ENCODE measurements around the gene LTC4S.

LTC4S gene

DNA sequence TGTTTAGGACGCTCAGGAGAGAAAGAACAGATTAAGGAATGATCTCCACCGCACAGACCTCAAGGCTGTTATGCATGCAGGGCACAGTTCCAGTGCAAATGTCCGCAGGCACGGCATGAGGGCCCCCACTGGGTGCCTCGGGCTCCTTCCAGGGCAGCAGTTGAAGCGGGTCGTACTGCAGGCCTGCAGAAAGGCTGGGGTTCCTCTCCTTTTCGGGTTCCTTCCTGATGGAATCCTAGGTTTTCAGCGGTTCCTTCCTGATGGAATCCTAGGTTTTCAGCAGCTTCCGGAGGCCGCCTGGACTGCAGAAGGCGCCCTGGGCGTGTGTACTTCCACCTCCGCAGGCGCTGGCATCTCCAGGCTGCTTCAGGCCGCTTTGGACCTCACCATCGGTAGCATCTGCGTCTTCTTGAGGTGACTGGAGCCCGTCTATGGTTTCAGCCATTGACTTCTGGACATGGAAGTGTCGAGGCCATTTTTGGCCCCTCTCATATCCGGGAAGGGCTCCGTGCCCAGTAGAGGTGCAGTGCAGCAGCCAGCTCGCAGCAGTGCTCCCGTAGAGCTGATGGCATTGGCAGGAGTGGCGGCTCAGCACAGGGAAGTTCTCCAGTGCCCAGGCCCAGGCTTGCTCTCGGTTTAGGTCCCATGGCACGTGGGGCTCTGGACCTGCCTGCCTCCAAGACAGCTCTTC is 18.5 kb downstream of the LTC4S start:
- no peak for DNase-seq (ENCODE audit: low read depth)

DNA sequence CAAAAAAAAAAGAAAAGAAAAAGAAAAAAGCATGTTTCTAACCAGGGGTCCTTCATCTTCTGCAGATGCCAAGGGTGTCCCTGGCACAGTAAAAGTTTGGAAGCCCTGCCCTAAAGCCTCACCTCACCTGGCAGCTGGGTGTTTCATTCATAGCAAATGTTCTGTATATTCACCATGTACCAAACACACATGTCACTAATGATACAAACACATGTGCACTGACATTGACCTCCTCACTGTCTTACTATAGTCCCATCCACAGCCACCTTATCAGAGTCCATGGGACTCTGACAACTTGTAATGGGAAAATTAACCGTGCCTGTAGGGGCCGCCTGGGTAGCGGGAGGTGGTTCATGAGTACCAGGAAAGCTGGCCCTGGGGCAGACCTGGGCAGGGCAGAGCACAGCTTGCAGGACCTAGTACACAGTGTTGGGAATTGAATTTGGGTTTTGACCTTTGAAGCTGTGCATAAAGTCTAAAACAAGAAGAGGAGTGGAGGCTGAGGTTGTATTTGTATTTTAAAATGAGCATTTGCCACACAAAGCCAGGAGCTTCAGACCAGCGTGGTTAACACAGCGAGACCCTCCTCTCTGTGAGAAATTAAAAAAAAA is 19.3 kb downstream of the LTC4S start:
- no peak for DNase-seq (ENCODE audit: low read depth)

DNA sequence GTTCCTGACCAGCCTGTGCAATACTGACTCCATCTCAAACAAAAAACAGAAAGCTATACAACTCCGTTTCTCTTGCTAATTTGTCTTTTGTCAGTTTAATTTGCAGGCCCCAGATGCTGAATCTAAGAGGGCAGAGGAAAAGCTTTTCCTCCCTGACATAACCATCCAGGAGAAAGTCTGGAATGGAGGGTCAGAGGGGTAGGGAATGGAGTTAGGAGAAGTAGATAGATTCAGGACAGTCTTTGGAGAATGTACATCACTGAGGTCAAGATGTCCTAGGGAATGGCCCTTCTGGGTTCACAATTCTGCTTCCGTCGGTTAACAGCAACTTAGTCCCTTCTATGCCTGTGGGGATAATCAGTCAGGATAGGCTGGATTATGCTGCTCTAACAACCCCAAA is 20.3 kb downstream of the LTC4S start:
- no peak for DNase-seq (ENCODE audit: low read depth)

DNA sequence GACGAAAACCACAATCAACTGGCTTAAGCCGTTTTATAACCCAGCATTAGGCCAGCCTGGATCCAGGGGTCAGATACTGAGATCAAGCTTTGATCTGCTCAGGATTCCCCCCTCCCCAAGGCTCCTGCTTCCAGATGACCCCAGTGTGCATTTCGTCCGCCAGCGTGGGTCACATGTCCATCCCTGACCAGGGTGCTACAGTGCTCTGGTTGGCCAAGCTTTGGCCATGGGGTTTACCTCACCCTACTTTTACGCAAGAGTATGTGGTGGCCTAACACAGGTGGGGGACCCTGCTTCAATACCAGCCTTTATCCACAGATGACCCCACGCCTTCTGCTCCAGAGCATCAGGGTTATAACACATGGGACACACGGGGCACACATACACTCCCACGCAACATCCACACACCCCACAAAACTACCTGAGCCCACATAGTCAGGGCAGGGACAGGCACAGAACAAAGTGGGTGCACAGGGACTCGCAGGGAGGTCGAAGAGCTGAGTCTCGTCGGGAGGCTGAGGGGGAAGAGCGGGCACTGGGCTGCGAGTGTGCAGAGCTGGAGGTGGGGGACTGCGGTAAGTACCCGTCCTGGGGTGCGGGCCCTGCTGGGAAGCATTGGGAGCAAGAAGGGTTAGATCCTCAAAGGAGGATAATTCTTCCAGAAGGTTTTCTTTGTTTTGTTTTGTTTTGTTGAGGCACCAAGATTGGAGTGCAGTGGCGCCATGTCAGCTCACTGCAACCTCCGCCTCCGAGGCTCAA is 21.9 kb downstream of the LTC4S start:
- DNase-seq (ENCODE audit: low read depth): no peak

DNA sequence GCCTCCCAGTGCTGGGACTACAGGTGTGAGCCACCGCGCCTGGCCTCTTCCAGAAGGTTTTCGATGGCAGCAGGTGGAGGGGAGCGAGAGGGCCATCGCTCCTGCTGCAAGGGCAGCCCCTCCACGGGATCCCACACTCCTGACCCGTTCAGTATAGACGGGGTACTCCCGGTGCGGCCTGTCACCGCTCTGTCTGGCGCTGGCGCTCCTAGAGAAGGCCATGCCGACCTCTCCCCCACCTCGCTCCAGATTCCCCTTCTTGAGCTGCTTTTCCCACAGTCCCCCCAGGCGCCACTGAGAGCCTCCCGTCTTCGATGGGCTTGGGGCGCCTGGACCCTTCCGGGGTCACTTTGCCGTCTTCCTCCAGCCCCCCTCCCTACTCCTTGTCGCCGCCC is 22.6 kb downstream of the LTC4S start:
- DNase-seq (ENCODE audit: low read depth): no peak

DNA sequence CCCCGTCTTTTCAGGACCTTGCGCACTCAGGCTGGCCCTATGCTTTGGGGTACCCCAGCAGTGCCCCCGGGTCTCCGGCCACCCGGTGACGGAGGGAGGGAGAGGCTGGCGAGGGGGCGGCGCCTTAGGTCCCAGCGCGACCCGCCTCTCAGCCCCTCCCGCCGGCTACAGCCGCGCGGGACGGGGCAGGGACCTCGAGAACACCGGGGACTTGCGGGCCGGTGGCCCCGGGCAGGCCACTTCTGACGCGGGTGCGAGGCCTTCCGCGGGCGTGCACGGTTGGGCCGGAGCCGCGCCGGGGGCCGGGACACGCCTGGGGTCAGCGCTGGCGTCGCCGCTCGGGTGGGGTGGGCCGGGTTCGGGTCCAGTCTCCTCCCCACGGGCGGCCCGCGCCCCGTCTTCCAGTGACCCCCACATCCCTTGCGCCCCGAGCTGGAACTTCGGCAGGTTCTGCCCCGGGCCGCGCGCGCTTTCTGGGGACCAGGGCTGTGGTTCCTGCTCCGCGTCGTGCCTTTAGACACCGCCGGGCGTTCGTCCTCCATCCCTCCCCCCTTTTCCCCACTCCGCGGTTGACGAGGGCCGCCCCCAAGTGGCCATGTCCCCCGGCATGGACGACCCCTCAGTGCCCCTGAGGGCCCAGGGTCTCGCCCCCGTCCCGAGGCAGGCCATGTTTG is 23.1 kb downstream of the LTC4S start:
- DNase-seq (ENCODE audit: low read depth): no peak

DNA sequence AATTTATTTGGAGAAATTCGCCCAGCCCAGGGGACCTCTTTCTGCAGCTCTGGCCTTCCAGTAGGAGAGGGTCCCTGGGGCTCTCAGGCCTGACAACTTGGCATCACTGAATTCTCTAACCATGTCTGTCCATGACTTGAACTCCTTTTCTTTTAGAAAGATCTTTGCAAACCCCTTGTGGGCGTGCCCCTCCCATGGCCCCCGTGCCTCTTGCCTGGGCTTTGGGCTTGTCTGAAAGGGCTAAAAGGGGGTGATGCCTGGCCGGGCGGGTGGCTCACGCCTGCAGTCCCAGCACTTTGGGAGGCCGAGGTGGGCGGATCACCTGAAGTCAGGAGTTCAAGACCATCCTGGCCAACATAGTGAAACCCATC is 23.7 kb downstream of the LTC4S start:
- no peak for DNase-seq (ENCODE audit: low read depth)

DNA sequence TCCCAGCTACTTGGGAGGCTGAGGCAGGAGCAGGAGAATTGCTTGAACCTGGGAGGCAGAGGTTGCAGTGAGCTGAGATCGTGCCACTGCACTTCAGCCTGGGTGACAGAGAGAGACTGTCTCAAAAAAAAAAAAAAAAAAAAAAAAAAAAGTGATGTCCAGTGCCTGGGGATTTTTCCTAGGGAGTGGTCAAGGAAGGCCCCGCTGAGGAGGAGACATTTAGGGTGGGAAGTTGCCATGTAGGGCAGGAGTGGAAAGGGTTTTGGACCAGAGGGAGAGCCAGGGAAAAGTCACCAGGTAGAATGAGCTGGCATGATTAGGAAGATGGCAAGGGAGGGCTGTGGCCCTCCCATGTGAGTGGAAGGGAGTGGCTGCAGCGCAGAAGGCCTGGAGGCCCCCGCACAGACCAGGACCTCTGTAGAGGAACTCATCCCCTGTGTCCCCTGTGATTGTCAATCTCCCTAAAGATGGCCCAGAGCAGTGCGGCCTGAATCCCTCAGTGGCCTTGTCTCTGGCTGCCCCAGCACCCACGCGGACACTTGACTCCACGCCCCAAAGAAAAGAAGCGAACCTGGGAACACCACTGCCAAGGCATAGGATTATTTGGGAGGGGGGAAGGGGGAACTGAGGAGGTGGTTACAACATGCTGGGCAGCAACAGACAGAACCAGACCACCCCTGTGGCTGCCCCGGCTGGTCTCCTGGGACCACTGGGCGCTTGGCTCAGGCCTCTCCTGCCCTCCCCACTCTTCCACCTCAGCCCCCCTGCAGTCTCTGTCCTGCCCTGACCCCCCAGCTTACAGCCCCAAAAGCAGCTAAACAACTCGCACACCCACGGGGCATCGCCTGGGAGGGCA is 24.3 kb downstream of the LTC4S start:
- DNase-seq (ENCODE audit: low read depth): no peak

DNA sequence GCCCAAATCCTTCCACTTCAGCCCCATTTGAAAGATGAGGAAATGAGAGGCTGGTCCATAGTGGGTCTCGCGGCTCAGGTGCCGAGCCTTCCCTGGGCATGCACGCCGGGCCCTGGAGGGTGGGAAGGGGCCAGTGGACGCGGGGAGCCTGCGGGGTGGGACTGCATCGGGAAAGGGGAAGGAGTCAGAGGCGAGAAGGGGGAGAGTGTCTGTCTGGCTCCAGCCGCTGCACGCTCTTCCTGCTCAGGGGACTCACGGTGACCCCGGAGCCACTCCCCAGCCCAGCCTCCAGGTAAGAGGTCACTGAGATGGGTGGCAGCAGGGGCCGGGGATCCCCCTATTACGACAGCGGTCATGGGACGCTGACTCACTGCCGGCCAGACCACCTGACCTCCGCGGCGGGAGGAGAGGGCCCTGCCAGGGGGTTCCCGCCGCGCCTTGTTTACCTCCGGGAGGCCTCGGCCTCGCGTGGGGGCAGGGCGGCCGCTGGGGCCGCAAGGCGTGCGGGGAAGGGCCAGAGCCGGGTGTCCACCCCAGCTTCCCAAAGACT is 25.0 kb downstream of the LTC4S start:
- DNase-seq (ENCODE audit: low read depth): peak; percentile 68

DNA sequence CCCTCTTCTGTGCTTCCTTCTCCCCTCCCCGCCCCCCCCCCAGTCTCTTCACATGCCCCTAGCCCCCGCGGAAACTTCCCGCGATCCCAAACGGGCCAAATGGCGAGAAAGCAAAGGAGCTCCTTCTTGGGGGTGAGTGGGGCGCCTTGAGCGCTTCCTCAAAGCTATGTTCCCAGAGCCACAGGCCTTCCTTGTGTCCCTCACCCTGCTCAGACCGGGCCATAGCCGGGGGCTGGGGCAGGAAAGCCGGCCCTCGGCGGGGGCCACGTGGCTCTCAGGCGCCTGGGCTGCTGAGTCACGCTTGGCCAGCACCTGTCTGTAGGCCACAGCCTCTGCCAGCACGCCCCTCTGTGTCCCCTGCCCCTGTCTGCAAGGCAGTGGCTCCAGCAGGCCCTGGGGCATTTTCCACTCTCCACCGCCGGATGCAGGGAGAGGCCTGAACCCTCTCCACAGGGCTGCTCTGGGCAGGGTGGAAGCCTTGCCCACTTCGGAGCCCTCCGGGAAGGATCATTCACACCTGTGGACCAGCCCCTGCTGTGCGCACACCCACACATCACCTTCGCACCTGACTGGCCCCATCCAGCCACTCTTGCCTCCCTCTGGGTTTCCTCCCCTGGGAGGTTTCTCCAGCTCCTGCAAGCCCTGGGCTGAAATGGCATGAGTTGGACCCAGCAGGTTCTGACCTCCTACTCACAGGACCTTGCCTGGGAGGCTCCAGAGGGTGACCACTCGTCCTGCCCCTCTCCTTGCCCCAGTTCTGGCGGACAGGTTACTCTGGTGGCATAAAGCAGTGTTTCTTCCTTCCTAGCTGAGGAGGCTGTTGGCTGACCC is 25.7 kb downstream of the LTC4S start:
- DNase-seq (ENCODE audit: low read depth): no peak

DNA sequence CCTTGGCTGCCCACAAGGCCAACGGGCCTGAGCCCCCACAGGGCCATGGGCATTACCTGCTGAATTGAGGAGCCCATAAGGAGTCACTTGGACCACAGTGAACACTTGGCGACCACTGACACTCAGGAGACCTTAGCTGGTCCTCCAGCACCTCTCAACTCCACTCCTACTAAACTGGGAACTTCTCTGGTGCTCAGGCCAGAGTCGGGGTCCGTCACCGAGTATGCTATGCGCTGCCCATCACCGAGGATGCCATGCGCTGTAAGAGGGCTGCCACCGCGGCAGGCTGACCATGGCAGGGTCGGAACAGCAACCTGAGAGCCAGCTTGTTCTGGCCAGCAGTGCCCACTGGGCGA is 26.3 kb downstream of the LTC4S start:
- no peak for DNase-seq (ENCODE audit: low read depth)

DNA sequence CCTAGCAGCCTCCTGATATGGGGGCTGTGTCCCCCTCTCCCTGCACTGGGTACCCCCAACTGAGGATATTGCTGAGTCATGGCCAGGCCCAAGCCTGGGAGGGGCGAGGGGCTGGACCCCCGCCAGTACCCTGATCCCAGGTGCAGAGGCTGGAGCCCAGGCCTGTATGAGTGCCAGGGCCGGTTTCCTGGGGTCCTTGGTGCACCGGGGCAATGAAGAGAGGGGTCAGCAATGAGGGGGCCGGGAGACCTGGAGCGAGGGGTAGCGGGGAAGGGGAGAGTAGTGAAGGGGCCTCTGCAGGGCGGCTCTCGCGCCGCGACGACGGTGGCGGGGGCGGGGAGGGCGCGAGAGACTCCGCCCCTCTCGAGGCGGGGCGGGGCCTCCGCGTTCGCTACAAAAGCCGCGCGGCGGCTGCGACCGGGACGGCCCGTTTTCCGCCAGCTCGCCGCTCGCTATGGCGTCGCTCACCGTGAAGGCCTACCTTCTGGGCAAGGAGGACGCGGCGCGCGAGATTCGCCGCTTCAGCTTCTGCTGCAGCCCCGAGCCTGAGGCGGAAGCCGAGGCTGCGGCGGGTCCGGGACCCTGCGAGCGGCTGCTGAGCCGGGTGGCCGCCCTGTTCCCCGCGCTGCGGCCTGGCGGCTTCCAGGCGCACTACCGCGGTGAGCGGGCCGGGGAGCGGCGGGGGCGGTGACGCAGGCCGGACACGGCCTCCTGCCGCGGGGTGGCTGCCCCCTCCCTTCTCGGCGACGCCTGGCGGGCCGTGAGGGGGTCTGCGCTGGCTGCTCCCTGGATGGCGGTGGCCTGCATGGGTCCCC is 26.9 kb downstream of the LTC4S start, which contains the start of gene SQSTM1:
Gene SQSTM1 (plus strand): TSS at position 423 of the 815 bp plus-strand sequence. CDS start 32 bp downstream, at position 455.
- DNase-seq (ENCODE audit: low read depth): no peak

DNA sequence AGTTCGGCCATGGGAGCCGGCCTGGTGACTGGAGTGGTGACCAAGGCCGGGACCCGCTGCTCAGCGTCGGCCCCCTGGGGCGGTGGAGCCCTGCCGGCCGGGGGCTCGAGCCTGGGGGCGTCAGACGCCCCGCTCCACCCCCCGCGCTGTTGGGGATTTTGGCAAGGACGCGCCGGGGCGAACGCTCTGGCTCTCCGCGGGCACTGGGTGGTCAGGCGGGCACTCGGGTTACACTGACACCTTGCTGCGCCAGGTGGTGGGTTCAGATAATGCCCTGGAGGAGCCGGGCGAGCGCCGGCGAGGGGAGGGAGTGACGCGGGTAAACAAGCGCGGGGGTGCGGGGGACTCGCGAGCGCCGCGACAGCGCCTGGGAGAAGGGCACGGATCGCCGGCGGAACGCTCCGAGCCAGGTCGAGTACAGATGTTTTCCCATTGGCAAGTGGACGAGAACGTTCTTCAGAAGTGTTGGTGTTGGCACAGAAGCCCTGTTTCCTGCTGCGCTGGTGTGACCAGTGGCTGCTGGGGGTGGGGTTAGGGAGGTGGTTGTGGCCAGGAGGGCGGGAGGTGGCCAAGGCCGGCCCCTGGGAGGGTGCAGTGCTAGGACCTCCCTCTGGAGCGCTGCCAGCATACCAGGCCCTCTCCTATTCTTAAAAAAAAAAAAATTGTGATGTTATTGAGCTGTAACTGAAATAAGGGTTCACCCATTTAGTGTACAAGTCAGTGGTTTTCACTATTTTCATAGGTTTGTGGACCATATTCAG is 27.7 kb downstream of the LTC4S start:
- DNase-seq (ENCODE audit: low read depth): peak; percentile 73

DNA sequence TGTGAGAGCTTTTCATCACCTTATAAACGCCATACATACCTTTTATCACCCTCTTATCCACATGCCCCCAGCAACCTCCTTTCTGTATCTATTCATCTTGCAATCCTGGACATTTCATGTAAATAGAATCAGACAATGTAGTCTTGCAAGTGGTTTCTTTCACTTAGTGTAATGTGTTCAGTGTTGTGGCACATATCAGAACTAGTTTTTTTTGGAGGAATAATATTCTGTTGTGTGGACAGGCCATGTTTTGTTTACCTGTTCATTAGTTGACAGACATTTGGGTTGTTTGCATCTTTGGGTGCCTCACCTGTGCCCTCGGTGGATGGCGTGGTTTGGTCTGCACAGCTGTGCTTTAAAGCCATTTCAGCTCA is 28.3 kb downstream of the LTC4S start:
- DNase-seq (ENCODE audit: low read depth): no peak

DNA sequence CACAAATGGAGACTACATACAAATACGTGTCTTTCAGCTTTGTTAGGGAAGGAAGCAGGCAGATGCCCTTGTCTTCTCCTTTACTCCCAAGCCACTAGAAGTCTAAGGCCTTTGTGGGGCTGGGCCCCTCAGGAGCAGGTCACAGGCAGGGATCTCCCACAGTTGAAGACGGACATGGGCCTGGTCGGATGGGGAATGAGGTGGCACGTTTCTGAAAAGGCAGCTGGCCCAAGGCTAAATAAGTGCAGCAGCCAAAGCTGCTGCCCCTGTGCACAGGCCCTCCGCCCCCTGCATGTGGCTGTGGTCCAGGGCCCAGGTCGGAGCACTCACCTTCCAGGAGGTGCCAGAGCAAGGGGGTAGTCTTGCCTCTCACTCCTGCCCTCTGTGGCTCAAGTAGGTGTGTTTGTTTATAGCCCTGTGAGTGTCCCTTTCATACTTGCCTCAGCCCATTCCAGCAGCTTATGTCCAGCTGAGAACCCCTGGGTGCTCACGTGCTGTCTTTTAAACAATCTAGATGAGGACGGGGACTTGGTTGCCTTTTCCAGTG is 28.7 kb downstream of the LTC4S start:
- DNase-seq (ENCODE audit: low read depth): no peak

DNA sequence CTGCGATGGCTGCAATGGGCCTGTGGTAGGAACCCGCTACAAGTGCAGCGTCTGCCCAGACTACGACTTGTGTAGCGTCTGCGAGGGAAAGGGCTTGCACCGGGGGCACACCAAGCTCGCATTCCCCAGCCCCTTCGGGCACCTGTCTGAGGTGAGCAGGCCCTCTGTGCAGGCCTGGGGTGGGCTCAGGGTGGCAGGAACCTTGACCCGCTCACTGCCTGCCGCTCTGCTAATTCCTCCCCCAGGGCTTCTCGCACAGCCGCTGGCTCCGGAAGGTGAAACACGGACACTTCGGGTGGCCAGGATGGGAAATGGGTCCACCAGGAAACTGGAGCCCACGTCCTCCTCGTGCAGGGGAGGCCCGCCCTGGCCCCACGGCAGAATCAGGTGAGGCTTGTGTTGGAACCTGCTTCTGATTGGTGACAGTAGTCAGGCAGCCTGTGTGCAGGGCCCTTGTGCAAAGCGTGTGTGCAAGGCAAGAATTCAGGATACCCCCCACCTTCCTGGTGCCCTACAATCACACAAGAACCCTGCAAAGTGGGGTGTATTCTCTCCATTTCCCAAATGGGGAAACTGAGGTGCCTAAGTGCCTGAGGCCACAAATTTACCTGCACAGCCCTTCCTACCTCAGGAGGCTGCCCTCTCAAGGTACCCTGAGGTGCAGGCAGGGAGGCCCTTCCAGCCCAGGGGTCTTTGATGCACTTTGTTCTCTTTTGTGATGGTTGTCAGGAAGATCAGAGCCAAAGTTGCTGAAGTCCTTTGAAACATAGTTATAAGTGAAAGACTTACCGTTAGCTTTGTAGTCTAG is 30.4 kb downstream of the LTC4S start:
- no peak for DNase-seq (ENCODE audit: low read depth)

DNA sequence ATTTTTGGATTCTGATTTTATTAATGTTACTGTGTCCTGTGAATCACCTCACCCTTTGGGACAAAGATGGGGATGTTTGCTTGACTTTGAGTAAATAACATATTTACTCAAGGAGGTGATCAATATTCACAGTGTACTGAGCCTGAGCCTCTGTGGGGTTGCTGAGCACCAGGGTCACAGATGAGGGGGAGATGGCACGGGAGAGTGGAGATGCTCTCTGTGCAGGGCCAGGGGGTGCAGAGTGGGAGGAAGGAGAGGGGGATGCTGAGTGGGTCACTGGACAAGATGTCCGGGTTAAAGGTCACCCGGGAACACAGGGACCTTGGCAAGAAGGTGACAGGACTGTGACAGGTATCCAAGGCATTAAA is 30.9 kb downstream of the LTC4S start:
- no peak for DNase-seq (ENCODE audit: low read depth)

DNA sequence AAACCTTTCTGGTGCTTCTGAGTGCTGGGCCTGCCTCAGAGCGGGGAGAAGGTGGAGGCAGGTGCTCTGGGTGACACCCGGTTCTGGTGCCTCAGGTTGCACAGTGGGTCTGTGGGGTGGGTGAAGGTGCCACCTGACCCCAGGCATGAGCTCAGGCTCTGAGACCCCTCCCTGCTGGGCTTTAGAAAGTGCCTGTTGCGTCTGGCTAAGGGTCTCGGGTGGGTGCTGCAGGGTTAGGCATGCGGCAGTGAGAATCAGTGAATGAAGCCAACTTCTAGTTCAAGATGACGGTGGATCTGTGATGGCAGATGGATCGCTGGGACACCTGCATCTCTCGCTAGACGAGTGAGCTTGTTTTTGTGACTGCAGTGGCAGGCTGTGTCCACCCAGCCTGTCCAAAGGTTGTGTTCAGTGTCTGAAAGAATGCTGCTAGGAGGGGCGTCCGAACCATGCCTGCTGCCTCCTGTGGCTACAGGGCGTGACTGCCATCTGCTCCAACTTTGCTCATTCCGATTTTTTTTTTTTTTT is 31.9 kb downstream of the LTC4S start:
- no peak for DNase-seq (ENCODE audit: low read depth)

Data from non-pigmented ciliary epithelial cell (primary cell).